CD1c-positive myeloid dendritic cell (primary cell): ENCODE results near the gene TGFBR2.
A peak's percentile ranks its signal among the peaks of the same experiment; 100 is the strongest.

Experiments
- DNase-seq: peaks from one replicate; pipeline ENCODE4 v3.0.0-alpha.2; 2016; ENCODE audit errors: extremely low spot score

The TGFBR2 gene

GRCh38 chr3:30602946-30603345 lies 3.5 kb upstream of the TGFBR2 start:
- peak; percentile 32 for DNase-seq

- peak; percentile 92 for DNase-seq
Observed at GRCh38 chr3:30604093-30604492, 2.3 kb upstream of the TGFBR2 start.

GRCh38 chr3:30604558-30604957 lies 1.8 kb upstream of the TGFBR2 start:
- DNase-seq = peak; percentile 81

- no peak for DNase-seq
Observed at GRCh38 chr3:30605005-30605404, 1.4 kb upstream of the TGFBR2 start.

GRCh38 chr3:30605706-30606300 lies 598 bp upstream of the TGFBR2 start:
- DNase-seq = no peak

- peak; percentile 81 for DNase-seq
Observed at GRCh38 chr3:30607032-30607833, 832 bp downstream of the TGFBR2 start.

GRCh38 chr3:30608598-30608947 lies 2.2 kb downstream of the TGFBR2 start:
- no peak for DNase-seq

- DNase-seq = no peak
Observed at GRCh38 chr3:30609930-30610701, 3.7 kb downstream of the TGFBR2 start.

GRCh38 chr3:30610702-30611368 lies 4.4 kb downstream of the TGFBR2 start:
- DNase-seq = no peak

GRCh38 chr3:30611613-30612436 lies 5.4 kb downstream of the TGFBR2 start:
- peak; percentile 33 for DNase-seq

GRCh38 chr3:30612437-30613132 lies 6.2 kb downstream of the TGFBR2 start:
- peak; percentile 30 for DNase-seq

- no peak for DNase-seq
Observed at GRCh38 chr3:30613133-30613825, 6.9 kb downstream of the TGFBR2 start.

GRCh38 chr3:30614373-30614772 lies 8.0 kb downstream of the TGFBR2 start:
- peak; percentile 60 for DNase-seq

- DNase-seq = no peak
Observed at GRCh38 chr3:30614943-30615342, 8.5 kb downstream of the TGFBR2 start.

- DNase-seq = no peak
Observed at GRCh38 chr3:30615615-30616346, 9.4 kb downstream of the TGFBR2 start.

- DNase-seq = no peak
Observed at GRCh38 chr3:30616347-30617027, 10.1 kb downstream of the TGFBR2 start.

GRCh38 chr3:30617069-30617468 lies 10.7 kb downstream of the TGFBR2 start:
- no peak for DNase-seq

GRCh38 chr3:30617653-30618052 lies 11.3 kb downstream of the TGFBR2 start:
- no peak for DNase-seq

- no peak for DNase-seq
Observed at GRCh38 chr3:30618526-30618925, 12.1 kb downstream of the TGFBR2 start.
